GM19372 (cell line): Measurements from ENCODE around the gene FAM181A.

Experiments used
- ATAC-seq: cut with Tn5 transposase; IDR thresholded peaks from one replicate; pipeline ENCODE4 v1.9.1; 2021; ENCODE audit warnings: mild to moderate bottlenecking, low read depth, moderate library complexity; ENCODE audit not compliant: unreplicated experiment

FAM181A gene

GRCh38 chr14:93976477-93977057 is 49.4 kb downstream of the FAM181A start, which contains the start of gene ASB2:
Gene ASB2, minus strand, starts transcription at chr14:93976570. Its CDS starts 12,031 bp downstream, at chr14:93964539.
- peak; percentile 3 for ATAC-seq

GRCh38 chr14:93977171-93977570 is 50.0 kb downstream of the FAM181A start:
- ATAC-seq: no peak

- ATAC-seq: peak; percentile 63
Observed at GRCh38 chr14:93977790-93978581, 50.8 kb downstream of the FAM181A start.

GRCh38 chr14:93978735-93979134 is 51.6 kb downstream of the FAM181A start:
- peak; percentile 1 for ATAC-seq
